Measurements from ENCODE around the gene KIF18B.

The KIF18B gene

DNA sequence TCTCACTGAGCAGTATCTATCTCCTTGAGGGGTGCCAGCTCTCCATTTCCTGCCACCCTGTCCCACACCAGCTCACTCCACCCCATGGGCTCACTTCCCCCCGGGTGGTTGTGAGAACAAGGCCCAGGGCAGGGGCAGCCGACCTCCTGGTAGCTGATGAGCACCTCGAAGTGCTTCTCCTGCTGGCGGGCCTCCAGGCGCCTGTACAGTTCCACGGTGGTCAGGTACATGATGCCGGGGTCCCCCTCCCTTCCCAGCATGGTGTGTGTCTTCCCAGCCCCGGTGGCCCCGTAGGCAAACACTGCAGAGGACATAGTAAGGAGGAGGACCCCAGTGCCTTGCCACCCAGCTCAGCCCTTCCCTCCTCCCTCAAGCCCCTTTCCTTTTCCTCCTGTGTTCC, 12.5 kb downstream of the KIF18B start:
- DNase-seq = no peak

- no peak for DNase-seq
These were observed 12.8 kb downstream of the KIF18B start for GRCh38 chr17:44934745-44935105.

DNA sequence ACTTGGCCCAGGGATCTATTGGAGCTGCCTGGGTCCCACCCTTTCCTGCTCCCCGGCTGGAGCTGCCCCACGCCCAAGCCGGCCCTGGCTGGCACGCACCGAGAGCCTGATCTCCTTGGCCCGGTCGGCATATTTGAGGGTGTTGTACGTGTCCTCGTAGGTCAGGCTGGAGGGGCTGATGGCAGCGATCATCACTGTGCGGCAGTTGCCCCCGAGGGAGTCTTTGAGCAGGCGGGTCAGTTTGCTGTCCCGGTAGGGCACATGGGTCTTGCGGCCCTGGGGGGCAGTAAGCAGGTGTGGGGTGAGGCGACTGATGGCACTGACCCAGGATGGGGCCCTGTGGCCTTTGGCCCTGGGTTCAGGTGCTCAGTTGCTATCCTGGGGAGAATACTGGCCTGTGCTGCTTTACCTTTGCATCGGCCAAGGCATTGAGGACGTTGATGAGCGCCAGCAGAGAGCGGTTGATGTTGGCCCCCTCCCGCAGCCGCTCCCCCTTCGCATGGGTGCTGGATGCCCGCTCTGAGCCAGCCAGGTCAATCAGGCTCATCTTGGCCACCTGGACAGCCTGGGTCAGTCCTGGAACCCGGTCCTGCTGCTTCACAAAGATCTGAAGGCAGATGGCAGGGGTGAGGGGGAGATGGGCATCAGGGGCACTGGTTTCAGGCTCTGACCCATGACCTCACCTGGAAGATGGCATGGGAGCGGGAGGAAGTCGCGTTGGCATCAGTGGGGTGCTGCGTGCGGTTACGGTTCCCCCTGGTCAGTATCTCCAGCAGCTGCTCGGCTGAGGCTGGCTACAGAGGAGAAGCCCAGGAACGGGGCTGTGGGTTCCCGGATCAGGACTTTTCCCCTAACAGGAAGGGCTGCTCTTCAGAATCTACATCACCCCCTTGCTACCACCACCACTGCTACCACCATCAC, 13.5 kb downstream of the KIF18B start:
- no peak for DNase-seq

DNA sequence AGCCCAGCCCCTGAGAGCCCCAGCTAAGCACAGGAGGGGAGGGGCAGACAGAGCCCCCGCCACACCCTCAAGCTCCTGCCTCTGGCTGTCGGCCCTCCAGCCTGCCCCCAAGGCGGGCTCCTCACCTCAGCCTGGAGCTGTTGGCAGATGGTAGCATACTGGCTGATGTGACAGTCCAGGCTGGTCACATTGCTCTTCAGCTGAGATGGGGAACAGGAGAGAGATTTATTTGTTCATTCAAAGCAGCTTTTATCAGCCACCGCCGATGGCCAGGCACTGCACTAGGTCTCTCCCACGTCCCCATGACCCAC, 14.8 kb downstream of the KIF18B start:
- DNase-seq = no peak

DNA sequence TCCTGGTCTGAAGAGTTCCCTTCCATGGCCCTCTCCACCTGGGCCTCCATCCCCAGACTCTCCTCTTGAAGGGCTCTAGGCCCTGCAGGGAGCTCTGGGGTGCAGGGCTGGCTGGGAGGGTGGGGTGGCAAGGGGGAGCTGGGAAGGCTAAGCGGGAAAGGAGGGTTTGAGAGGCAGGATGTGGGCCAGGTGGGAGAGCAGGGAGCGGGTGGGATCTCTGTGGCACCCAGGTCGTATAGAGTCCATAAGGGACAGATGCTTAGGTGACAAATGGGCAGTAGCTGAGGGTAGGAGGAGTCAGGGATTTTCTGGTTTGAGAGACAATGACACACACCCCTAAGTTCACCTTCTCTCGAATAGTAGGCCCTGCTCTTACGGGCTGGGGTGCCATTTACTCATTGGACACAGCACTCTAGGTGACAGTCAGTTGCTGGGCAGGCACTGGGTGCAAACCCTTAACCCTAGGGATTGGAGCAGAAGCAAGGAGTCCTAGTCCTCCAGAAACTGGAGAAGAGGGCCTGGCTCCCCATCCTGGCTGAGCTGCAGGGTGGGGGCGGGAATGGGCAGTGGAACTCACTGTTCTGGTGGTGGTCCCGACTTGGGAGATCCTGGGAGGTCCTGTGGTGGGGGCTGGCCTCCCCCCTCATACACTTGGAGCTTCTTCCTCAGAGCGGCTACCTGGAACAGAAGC, 15.3 kb downstream of the KIF18B start:
- no peak for DNase-seq

- no peak for DNase-seq
These were observed 16.2 kb downstream of the KIF18B start for GRCh38 chr17:44931376-44931775.

DNA sequence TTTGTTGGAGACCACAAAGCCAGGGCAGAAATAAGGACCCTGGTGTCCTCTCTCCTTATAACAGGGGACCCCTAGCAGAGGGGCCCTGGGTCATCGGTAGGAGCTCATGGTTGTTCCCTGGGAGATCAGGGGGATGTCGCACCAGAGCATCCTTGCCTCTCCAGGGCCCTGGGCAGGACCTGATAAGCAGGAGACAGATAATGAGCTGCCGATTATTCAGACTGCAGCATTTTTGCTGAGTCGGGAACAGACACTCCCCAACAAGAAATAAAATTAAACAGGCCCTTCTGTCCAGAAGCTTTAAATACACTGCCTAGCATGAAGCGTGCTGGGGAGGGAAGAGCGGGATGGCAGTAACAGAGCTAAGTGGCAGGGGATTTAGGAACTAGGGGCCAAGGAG, 16.9 kb downstream of the KIF18B start:
- DNase-seq = no peak

DNA sequence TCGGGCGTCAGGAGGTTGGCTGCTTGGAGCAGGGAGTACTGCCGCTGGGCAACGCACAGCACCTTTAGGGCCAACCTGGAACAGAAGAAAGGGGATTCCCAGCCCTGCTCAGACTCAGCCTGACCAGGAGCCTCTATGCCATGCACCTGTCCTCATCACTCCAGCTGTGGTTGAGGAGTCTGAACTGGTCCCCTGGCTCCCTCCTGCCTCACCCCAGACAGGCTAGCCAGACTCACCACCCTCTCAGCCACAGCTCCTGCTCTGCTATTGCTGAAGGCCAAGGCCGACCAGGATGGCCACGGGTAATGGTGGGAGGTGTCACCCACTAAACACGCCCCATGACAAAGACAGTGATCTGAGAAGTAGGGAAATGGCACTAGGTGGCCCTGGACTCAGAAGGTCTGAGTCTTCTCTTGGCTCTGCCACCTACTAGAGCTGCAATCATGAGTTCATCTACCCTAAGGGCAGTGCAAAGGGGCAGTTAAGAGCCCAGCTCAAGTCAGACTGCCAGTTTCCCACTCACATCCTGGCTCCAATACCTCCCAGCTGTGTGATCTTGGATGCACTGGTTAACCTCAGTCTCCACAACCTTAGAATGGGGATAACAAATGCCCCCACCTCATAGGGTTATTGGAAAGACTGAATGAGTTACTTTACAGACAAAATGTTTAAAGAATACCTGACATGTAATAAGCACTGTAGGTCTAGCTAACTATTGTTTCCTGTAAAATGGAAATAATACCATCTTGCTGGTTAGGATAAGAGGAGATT, 18.4 kb downstream of the KIF18B start:
- no peak for DNase-seq

- DNase-seq = no peak
These were observed 19.4 kb downstream of the KIF18B start for GRCh38 chr17:44928136-44928535.

DNA sequence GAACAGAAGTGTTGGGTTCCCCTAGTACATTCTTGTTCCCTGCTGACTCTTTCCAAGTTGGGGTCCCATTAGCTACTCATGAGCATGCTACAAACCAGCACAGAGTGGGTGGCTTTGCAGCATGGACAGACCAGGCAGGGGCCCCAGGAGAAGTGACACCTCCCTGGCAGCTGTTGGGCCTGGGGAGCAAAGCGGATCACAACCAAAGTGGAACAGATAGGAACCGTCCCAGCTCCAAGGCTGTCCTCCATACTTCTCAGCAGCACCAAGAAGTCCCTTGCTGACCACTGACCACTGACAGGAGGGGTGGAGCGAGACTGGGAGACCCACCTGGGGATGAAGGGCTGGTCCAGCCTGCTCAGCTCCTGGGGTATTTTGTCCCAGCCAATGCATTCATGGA, 19.9 kb downstream of the KIF18B start:
- DNase-seq = no peak

GRCh38 chr17:44926821-44927525, 20.6 kb downstream of the KIF18B start:
- DNase-seq = no peak

DNA sequence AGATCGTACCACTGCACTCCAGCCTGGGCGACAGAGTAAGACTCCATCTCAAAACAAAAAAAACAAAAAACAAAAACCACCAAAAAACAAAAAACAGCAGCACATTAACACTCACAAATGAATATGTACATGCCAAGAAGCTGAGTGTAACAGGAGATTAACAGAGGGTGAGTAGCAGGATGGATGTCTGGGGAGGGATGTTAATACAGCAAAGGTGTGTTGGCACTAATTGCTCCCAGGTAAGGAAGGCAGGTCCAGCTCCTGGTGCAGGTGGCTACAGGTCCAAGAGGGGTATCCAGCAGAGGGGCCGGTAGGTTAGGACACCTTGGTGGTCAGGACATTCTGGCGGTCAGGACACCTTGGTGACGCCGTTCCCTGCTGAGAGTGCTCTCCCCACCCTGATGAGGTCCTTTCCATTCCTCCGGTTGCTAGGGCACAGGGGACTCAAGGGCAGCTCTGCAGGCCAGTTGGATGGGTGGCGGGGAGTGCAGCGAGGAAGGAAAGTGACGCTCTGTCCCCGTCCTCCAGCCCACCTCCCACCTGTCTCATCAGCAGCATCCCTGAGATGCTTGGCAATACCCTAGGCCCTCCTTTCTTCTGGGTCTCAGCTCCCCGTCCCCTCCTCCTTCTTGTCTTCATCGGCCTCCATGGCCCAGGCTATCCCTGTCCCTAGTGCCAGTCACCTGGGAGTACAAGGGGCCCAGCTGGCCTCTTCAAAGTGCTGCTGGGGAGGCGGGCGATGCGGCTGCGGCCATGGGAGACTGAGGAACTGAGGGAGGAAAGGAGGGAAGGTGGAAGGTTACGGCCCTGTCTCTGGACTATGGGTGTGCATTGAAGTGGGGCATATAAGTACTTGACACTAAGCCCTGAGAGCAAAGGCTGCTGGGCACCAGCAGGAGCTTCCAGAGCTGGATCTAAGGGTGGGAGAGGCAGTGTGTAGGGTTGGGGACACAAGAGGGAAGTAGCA, 21.6 kb downstream of the KIF18B start:
- DNase-seq = no peak

GRCh38 chr17:44924107-44924544, 23.4 kb downstream of the KIF18B start:
- DNase-seq = no peak

DNA sequence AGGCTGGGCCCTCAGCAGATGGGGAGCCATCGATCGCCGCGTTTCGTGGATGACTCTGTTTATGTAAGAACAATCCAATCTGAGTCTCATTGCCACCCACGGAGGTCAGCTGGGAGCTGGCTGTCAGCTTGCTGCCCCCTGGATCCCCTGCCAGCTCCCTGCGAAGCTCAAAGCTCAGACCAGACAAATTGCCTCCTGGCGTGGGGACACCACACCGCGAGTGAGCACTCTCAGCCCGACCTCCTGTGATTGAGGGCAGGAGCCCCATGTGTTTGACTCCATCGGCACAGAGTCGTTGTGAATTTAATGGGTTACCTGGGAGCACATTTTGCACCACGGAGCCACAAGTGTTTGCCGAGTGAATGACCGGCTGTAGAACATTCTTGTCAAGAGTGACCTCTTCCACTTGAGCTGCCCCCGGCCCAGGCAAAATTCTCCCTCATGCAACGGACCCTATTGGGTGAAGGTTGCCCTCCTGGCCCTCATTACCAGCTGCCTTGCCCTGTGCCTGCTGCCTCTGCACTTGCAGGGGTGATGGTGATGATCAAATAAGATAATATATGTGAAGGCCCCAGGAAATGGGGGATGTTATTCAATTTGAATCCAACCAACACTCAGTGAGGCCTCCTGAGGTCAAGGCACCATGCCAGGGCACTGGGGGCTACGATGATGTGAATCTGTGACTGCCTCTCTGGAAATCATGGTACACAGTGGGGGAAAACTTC, 24.7 kb downstream of the KIF18B start:
- DNase-seq = no peak

GRCh38 chr17:44922136-44922535, 25.4 kb downstream of the KIF18B start:
- no peak for DNase-seq

GRCh38 chr17:44921122-44921882, 26.3 kb downstream of the KIF18B start:
- no peak for DNase-seq

DNA sequence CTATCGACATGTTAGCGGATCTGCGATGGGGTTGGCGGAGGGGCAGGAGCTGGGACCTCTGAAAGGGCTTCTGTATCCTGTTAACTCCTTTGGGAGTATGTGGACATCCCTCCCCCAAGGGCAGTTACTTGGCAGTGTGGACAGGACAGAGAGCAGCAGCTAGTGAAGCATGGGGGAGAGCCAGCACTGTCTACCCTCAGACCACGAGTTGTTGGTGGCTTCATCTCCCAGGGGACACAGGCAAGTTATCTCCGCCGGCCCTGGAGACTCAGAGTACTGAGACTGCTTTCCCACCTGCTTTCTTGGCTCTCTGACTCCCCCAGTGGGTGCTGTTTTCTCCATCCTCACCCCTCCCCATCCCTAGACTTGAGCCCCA, 27.0 kb downstream of the KIF18B start:
- no peak for DNase-seq

DNA sequence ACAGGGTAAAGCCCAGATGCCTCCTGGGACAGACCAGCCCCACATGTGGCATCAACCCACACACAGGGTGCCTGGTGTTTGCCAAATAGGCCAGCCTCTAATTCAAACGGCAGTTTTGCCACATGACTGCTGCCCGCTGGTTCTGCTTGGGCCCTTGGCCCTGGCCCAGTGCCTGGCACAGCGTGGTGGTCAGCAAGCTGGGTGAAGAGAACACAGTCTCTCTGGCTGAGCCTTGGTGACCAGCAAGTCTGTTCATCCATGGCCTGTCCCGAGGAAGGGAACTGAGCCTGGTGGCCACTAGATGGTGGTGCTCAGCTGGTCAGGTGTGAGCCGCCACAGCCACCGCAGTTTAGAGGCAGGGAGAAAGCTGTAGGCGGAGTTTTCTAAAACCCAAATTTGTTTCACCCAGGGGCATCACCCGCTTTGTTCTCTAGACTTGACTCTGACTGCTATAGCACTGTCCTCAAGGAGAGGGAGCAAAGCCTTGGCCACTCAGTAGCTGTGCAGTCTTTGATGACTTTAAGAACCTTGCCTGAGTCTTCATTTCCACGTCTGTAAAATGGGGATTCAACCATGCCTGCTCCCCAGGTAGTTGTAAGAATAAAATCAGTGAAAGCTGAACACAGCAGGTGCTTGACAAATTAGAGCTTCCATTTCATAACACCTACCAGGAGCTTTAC, 27.5 kb downstream of the KIF18B start:
- peak; percentile 71 to 83 for DNase-seq

DNA sequence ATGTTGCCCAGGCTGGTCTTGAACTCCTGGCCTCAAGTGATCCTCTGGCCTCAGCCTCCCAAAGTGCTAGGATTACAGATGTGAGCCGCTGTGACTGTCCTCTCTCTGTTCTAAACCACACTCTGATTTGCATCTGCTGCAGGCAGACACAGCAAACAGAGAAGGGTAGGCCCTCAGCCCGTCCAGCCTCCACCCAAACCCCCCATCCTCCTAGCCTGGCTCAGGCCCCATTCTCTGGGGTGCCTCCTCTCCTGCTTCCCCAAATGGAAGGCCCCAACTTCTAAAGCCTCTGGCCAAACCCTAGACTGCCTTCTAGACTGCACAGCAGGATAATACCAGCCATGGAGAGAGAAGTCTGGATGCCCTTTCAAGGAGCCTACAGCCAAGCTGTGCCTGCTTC, 28.2 kb downstream of the KIF18B start:
- no peak for DNase-seq

GRCh38 chr17:44918006-44918405, 29.6 kb downstream of the KIF18B start:
- no peak for DNase-seq
